ENCODE results near the gene PTPRN2. TPM values are rescaled to one million over a fixed set of nuclear protein-coding genes. Genes with fewer than 3 reads are reported as not detected.

Gene PTPRN2
- total RNA-seq, 1 experiment from 2014 or later, result 1.1 TPM

DNA sequence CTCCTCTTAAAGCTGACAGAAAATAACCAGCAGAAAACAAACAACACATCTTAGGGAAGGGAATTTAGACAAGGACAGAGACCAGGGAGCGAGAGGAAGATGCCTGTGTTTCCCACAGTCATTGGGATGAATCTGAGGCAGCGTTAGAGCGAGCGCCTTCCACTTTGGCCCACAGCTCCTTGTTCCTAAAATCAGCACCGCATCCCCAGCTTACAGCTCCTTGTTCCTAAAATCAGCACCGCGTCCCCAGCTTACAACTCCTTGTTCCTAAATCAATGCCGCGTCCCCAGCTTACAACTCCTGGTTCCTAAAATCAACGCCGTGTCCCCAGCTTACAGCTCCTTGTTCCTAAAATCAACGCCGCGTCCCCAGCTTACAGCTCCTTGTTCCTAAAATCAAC lies 593.3 kb downstream of the PTPRN2 start:
- ATAC-seq, result no peak
- ChIA-PET CTCF (no interaction called here), POLR2A (no interaction called here)
- no peaks in the 10 kb centered on the region for H3K4me1 ChIP-seq (ENCODE audit: control insufficient read depth, insufficient read depth, low read length)
- BruUV-seq (replicated peaks), result no TSS peak
- no peaks in the 10 kb centered on the region for H3K27me3 ChIP-seq (ENCODE audit: control insufficient read depth, insufficient read depth, low read length)
- no peak overlapping the region for H3K27ac ChIP-seq (ENCODE audit: low read length)
- no peaks in the 10 kb centered on the region for H3K9me3 ChIP-seq (ENCODE audit: control insufficient read depth, insufficient read depth, low read depth, low read length)
- intact Hi-C loops (cut with micrococcal nuclease; ENCODE audit: unreplicated experiment), result no loop called here
- no peaks in the 10 kb centered on the region for H3K36me3 ChIP-seq (ENCODE audit: control insufficient read depth, insufficient read depth, low read length)
- DNase-seq (ENCODE audit: low read depth, low spot score), result no peak
- in situ Hi-C loops (cut with HindIII; ENCODE audit: low pct_unique_long_range_greater_than_20kb, low sequenced_read_pairs), result no loop called here
- no peak overlapping the region for H3K4me3 ChIP-seq (ENCODE audit: low read depth in 2 of 2, low read length in 2 of 2)
- TF ChIP-seq, protein P1, sequence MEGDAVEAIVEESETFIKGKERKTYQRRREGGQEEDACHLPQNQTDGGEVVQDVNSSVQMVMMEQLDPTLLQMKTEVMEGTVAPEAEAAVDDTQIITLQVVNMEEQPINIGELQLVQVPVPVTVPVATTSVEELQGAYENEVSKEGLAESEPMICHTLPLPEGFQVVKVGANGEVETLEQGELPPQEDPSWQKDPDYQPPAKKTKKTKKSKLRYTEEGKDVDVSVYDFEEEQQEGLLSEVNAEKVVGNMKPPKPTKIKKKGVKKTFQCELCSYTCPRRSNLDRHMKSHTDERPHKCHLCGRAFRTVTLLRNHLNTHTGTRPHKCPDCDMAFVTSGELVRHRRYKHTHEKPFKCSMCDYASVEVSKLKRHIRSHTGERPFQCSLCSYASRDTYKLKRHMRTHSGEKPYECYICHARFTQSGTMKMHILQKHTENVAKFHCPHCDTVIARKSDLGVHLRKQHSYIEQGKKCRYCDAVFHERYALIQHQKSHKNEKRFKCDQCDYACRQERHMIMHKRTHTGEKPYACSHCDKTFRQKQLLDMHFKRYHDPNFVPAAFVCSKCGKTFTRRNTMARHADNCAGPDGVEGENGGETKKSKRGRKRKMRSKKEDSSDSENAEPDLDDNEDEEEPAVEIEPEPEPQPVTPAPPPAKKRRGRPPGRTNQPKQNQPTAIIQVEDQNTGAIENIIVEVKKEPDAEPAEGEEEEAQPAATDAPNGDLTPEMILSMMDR (IDR thresholded peaks at IDR 0.05), result no peak
- TF ChIP-seq, protein P2, sequence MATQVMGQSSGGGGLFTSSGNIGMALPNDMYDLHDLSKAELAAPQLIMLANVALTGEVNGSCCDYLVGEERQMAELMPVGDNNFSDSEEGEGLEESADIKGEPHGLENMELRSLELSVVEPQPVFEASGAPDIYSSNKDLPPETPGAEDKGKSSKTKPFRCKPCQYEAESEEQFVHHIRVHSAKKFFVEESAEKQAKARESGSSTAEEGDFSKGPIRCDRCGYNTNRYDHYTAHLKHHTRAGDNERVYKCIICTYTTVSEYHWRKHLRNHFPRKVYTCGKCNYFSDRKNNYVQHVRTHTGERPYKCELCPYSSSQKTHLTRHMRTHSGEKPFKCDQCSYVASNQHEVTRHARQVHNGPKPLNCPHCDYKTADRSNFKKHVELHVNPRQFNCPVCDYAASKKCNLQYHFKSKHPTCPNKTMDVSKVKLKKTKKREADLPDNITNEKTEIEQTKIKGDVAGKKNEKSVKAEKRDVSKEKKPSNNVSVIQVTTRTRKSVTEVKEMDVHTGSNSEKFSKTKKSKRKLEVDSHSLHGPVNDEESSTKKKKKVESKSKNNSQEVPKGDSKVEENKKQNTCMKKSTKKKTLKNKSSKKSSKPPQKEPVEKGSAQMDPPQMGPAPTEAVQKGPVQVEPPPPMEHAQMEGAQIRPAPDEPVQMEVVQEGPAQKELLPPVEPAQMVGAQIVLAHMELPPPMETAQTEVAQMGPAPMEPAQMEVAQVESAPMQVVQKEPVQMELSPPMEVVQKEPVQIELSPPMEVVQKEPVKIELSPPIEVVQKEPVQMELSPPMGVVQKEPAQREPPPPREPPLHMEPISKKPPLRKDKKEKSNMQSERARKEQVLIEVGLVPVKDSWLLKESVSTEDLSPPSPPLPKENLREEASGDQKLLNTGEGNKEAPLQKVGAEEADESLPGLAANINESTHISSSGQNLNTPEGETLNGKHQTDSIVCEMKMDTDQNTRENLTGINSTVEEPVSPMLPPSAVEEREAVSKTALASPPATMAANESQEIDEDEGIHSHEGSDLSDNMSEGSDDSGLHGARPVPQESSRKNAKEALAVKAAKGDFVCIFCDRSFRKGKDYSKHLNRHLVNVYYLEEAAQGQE (IDR thresholded peaks at IDR 0.05; ENCODE audit: insufficient read depth in 1 of 2, low read depth in 2 of 2, low read length in 1 of 2), result no peak
- TF ChIP-seq SIN3A (IDR thresholded peaks at IDR 0.05; ENCODE audit: borderline replicate concordance, insufficient read depth, low read depth, low read length) (no peak), TCF7L2 (IDR thresholded peaks at IDR 0.05; ENCODE audit: low read depth, low read length) (no peak), POLR2AphosphoS5 (IDR thresholded peaks at IDR 0.05; ENCODE audit: low read depth, low read length) (no peak)

DNA sequence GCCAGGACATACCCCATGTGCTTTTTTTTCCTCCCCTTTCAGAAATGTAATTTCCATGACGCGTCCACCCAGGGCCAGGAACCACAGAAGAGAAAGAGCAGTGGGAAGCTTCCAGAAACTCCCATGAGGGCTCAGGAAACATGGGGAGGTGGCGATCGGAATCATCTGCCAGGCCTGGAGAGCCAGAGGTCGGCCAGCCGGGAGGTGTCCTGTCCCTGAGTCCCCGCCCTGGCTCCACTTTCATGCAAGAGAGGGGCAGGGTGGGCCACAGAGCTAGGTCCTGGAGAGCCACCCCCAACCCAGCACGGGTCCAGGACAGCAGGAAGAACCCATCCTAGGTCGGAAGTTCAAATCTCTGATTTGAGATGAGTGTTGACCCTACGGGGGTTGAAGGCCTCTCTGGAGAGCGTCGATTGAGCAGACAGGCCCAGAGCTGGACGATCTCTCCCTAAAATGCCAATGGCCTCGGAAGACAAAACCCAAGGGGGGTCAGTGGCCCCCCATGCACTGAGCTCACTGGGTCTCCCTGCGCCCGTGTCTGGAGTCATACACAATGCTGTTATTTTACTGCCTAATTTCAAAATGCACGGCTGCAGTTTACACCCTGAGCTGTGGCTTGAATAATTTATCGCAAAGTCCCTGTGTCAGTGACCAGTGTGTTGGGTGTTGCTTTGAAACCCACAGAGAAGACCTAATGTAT lies 594.1 kb downstream of the PTPRN2 start:
- Histone ChIP-seq H3K27ac (ENCODE audit: low read length) (no peak overlapping the region), H3K27me3 (ENCODE audit: control insufficient read depth, insufficient read depth, low read length) (no peaks in the 10 kb centered on the region), H3K4me3 (ENCODE audit: low read depth in 2 of 2, low read length in 2 of 2) (no peak overlapping the region), H3K4me1 (ENCODE audit: control insufficient read depth, insufficient read depth, low read length) (no peaks in the 10 kb centered on the region), H3K36me3 (ENCODE audit: control insufficient read depth, insufficient read depth, low read length) (no peaks in the 10 kb centered on the region), H3K9me3 (ENCODE audit: control insufficient read depth, insufficient read depth, low read depth, low read length) (no peaks in the 10 kb centered on the region)
- intact Hi-C loops (cut with micrococcal nuclease; ENCODE audit: unreplicated experiment) (no loop called here), in situ Hi-C loops (cut with HindIII; ENCODE audit: low pct_unique_long_range_greater_than_20kb, low sequenced_read_pairs) (no loop called here)
- DNase-seq (ENCODE audit: low read depth, low spot score) (no peak), ATAC-seq (no peak)
- TF ChIP-seq TCF7L2 (IDR thresholded peaks at IDR 0.05; ENCODE audit: low read depth, low read length), result no peak
- TF ChIP-seq SIN3A (IDR thresholded peaks at IDR 0.05; ENCODE audit: borderline replicate concordance, insufficient read depth, low read depth, low read length), result no peak
- TF ChIP-seq POLR2AphosphoS5 (IDR thresholded peaks at IDR 0.05; ENCODE audit: low read depth, low read length), result no peak
- TF ChIP-seq, protein P1 (IDR thresholded peaks at IDR 0.05), result no peak
- TF ChIP-seq, protein P2 (IDR thresholded peaks at IDR 0.05; ENCODE audit: insufficient read depth in 1 of 2, low read depth in 2 of 2, low read length in 1 of 2), result no peak
- ChIA-PET POLR2A (no interaction called here), CTCF (no interaction called here)
- BruUV-seq (replicated peaks), result no TSS peak
